IPS-15b (cell line): ENCODE data around the gene COL10A1.
"Not testable (repeated sequence)": the region's sequence is repeated elsewhere in the genome, so short reads cannot be mapped to it uniquely, and the experiment has no call there.

Experiments
- H3K27me3 ChIP-seq: one replicate; pipeline ENCODE4 v1.6.1; 2013; ENCODE audit warnings: low read length; ENCODE audit not compliant: control insufficient read depth, insufficient read depth
- H3K36me3 ChIP-seq: one replicate; pipeline ENCODE4 v1.6.1; 2013; ENCODE audit warnings: low read length; ENCODE audit not compliant: control insufficient read depth, insufficient read depth
- H3K4me1 ChIP-seq: one replicate; pipeline ENCODE4 v1.6.1; 2013; ENCODE audit warnings: mild to moderate bottlenecking, low read length; ENCODE audit not compliant: control insufficient read depth, insufficient read depth
- H3K4me3 ChIP-seq: one replicate; pipeline ENCODE4 v1.5.1; 2013; ENCODE audit warnings: low read depth, low read length
- H3K9ac ChIP-seq: one replicate; pipeline ENCODE4 v1.6.1; 2013; ENCODE audit warnings: low read depth, mild to moderate bottlenecking, low read length
- H3K9me3 ChIP-seq: one replicate; pipeline ENCODE4 v1.6.1; 2013; ENCODE audit warnings: mild to moderate bottlenecking, low read length; ENCODE audit not compliant: control insufficient read depth, insufficient read depth

The COL10A1 gene

DNA sequence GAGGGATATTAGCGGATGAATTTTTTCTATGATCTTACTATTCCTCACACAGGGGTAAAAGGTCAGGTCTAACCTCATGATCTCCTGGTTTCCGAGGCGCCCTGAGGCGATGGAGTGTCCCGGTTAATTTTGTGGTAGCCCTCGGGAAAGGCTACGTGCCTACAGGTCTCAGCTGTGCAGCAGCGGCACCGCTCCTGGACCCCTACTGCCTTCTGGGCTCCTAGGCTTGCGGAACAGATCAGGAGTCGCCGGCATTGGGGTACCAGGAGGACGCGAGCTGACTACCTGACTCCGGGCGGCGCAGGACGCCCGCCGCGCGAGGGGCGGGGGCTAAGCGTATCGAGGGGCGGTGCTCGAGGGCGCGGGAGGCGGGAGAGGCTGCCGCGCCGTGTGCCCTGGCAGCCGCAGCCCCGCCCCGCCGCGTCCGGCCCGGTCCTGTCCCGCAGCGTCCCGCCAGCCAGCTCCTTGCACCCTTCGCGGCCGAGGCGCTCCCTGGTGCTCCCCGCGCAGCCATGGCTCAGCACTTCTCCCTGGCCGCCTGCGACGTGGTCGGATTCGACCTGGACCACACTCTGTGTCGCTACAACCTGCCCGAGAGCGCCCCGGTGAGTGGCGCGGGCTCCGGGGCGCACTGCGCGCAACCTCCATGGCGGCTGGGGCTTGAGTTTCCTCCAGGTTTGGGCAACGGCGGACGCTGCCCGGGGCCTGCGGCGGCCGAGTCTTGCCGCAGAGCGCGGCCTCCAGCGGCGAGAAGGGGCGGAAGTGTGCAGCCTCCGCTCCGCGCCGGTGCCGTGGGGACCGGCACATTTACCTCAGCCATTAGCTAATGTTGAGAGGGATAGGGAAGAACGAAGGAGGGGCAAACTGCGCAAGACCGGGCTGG is 25.3 kb downstream of the COL10A1 start, which contains the start of gene NT5DC1:
TSS of gene NT5DC1 (plus strand) at position 435 of the 883 bp plus-strand sequence. CDS start at position 513, 78 bp downstream.
- Histone ChIP-seq H3K36me3 (no peaks in the 10 kb centered on the region), H3K27me3 (peaks cover 6% of the 10 kb centered on the region), H3K9me3 (peaks cover 6% of the 10 kb centered on the region), H3K4me3 (peak within 1 kb of the TSS; percentile 86), H3K4me1 (peaks cover 27% of the 10 kb centered on the region), H3K9ac (peak within 1 kb of the TSS; percentile 95)

DNA sequence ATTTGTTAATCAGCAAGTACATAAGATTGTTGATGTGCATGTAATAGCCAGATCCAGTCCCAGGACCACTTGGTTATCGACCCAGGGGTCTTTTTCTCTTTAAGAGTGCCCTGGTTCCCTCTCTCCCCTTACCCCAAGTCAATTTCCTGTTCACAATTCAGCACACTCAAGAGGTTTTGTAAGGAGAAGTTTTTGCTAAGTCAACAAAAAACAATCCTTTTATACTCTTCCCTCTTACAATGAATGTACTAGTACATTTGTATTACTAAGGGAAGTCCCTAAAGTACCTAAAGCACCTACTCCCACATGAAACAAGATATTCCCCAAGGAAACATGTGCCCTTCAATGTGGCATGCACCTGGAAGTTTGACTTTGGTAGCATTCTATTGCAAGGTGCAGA is 26.9 kb downstream of the COL10A1 start:
- H3K27me3 ChIP-seq, result peaks cover 6% of the 10 kb centered on the region
- H3K9ac ChIP-seq, result no peak overlapping the region
- H3K4me1 ChIP-seq, result peaks cover 18% of the 10 kb centered on the region
- peaks cover 6% of the 10 kb centered on the region for H3K9me3 ChIP-seq
- no peaks in the 10 kb centered on the region for H3K36me3 ChIP-seq
- H3K4me3 ChIP-seq, result no peak overlapping the region

DNA sequence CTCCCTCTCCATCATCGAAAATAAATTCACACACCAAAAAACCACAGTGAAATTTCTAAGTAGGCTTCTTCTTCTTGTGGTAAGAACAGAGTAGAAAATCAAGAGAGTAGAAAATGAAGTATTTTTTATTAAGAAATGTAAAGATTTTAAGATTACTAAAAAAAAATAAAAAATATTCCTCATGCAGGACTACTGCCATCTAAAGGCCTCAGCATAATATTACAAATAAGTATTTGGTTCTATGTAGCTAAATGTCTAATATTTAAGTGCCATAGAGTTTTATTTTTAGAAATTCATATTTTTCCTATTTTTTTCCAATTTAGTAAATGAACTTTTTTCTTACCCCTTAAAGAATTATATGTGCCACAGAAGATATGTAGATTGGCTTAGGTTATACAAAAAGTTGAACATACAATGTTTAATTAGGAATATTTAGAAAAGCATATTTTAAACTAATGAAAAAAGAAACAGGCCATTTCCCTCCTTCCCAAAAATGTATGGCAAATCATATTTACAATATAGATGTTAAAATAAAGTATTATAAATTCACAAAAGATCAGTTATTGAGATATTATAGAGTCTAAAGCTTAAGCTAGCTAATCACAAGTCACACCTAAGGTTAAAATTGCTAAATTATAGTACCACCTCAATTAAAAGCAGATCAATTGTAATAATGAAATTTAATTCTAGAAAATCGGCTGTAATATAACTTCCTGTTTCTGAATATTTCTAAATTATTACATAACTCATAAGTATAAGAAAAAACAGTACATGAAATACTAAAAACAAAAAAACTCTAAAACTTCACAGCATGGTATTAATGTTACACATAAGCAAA is 28.7 kb downstream of the COL10A1 start:
- Histone ChIP-seq H3K27me3 (peaks cover 6% of the 10 kb centered on the region), H3K9me3 (peaks cover 6% of the 10 kb centered on the region), H3K9ac (no peak overlapping the region), H3K36me3 (no peaks in the 10 kb centered on the region), H3K4me3 (no peak overlapping the region), H3K4me1 (peaks cover 8% of the 10 kb centered on the region)

DNA sequence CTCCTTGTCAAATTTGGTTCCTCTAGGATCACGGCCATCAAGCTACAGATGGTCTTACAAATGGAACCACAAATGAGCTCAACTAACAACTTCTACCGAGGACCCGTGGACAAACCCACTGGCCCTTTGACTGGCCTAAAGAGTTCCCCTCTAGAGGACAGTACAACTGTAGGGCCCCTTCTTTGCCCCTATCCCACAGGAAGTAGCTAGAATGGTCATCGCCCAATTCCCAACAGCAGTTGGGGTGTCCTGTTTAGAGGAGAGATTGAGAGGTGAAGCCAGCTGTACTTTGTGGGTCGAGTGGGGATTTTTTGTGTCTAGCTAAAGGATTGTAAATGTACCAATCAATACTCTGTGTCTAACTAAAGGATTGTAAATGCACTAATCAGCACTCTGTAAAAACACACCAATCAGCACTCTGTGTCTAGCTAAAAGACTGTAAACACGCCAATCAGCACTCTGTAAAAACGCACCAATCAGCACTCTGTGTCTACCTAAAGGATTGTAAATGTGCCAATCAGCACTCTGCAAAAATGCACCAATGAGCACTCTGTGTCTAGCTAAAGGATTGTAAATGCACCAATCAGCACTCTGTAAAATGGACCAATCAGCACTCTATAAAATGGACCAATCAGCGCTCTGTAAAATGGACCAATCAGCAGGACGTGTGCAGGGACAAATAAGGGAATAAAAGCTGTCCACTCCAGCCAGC is 29.7 kb downstream of the COL10A1 start:
- H3K4me3 ChIP-seq, H3K36me3 ChIP-seq, H3K27me3 ChIP-seq, H3K4me1 ChIP-seq, H3K9ac ChIP-seq, H3K9me3 ChIP-seq: not testable (repeated sequence)

DNA sequence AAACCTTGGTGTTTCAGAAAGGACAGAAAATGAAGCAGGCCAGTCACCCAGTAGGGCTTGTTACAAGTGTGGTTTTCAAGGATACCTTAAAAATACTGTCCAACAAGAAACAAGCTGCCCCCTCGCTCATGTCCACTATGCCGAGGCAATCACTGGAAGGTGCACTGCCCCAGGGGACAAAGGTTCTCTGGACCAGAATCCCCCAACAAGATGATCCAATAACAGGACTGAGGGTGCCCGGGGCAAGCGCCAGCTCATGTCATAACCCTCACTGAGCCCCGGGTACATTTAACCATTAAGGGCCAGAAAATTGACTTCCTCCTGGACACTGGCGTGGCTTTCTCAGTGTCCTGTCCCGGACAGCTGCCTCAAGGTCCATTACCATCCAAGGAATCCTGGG is 31.9 kb downstream of the COL10A1 start:
- Histone ChIP-seq H3K4me3 (no peak overlapping the region), H3K4me1 (no peaks in the 10 kb centered on the region), H3K9ac (no peak overlapping the region), H3K9me3 (peaks cover 6% of the 10 kb centered on the region), H3K36me3 (no peaks in the 10 kb centered on the region), H3K27me3 (no peaks in the 10 kb centered on the region)

DNA sequence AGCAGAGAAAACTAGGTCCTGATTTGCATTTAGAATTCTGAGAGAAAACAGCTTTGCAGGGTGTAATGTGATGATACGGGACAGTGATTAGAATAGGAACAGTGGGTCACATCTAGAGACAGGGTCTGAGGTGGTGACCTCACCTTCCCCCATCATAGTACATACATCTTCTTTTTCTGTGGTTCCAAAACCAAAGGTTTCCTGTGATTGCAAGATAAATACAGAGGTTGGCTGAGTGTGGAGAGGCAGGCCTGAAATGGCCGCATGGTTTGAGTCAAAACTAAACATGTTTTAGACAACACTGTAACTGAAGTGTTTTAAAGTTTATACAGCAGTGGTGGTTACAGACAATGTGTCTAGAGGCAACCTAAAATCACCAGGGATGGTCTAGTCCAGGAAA is 35.7 kb downstream of the COL10A1 start:
- Histone ChIP-seq H3K27me3 (no peaks in the 10 kb centered on the region), H3K9me3 (no peaks in the 10 kb centered on the region), H3K9ac (no peak overlapping the region), H3K36me3 (no peaks in the 10 kb centered on the region), H3K4me3 (no peak overlapping the region), H3K4me1 (no peaks in the 10 kb centered on the region)

DNA sequence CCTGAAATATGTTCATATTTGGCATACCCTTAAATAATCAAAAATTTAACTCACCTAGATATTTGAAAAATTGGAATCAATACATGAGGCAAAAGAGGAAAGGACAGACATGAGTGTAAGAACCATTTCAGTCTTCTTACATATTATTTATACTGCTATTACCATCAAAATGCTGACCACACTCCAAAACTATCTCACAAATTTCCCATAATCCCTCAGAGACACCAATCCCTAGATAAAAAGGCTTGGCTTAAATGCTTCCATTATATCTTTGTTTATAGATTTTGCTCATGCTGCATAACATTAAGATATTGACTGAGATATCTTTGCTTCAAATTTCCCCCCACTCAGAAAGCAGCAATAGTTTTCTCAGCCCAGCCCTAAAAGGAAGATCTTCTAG is 37.0 kb downstream of the COL10A1 start:
- Histone ChIP-seq H3K36me3 (no peaks in the 10 kb centered on the region), H3K27me3 (no peaks in the 10 kb centered on the region), H3K4me3 (no peak overlapping the region), H3K9me3 (no peaks in the 10 kb centered on the region), H3K9ac (no peak overlapping the region), H3K4me1 (no peaks in the 10 kb centered on the region)

DNA sequence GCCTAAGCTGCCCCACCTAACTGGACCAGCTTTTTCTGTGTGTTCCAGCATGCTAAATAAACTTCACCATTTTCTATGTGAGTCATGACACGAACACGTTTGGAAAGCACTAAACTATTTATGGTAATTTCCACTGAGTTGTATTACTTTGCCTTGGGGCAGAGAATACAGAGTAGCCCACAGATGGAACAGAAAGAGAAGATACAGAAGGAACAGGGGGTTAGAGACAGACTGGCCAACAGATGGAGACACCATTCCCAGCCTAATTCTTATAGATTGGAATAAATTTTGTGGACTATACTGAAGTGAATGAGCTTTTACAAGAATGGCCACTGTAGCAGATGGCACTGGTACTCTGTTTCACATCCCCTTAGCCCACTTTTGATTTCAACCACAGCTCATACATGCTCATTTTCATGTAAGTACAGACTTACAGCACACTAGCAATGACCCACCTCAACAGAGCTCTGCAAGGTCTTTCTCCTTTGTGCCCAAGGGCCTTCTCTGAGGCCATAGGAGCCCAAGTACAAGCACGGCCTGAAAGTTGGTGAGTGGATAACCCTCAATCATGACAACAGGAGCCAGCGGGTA is 38.4 kb downstream of the COL10A1 start:
- Histone ChIP-seq H3K4me3 (no peak overlapping the region), H3K36me3 (no peaks in the 10 kb centered on the region), H3K27me3 (no peaks in the 10 kb centered on the region), H3K9ac (no peak overlapping the region), H3K9me3 (no peaks in the 10 kb centered on the region), H3K4me1 (no peaks in the 10 kb centered on the region)

DNA sequence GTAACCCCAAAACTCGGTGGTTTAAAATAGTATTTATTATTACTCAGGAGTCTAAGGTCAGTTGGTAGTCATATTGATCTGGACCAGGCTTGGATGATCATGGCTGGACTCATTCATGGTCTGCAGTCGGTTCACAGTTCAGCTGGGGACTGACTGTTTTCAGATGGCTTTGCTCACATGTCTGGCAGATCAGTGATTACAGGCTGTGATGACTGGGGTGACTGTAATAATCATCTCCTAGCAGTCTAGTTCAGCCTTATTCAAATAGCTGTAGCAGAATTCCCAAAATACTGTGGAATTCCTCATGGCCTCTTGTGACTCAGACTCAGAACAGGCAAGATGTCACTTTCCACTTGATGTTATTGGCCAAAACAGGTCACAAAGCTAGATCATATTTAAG is 41.6 kb downstream of the COL10A1 start:
- Histone ChIP-seq H3K4me3 (no peak overlapping the region), H3K9me3 (no peaks in the 10 kb centered on the region), H3K9ac (no peak overlapping the region), H3K36me3 (no peaks in the 10 kb centered on the region), H3K4me1 (no peaks in the 10 kb centered on the region), H3K27me3 (no peaks in the 10 kb centered on the region)

DNA sequence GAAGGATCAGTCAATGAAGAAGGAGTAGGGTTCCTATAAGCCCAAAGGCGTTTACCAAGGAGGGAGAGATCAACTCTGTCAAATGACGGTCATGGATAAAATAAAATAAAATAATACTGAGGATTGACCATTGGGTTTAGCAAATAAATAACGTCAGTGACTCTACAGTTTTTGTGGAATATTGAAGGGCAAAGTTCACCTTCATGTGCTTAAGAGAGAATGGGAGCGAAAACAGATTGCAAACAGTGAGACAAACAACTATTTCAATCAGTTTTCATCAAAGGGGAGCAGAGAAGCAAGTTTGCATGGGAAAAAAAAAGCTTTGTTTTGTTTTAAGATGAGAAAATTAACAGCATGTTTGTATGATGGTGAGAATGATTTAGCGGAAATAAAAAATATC is 42.9 kb downstream of the COL10A1 start:
- no peak overlapping the region for H3K4me3 ChIP-seq
- H3K9ac ChIP-seq, result no peak overlapping the region
- H3K27me3 ChIP-seq, result no peaks in the 10 kb centered on the region
- H3K36me3 ChIP-seq, result no peaks in the 10 kb centered on the region
- H3K9me3 ChIP-seq, result no peaks in the 10 kb centered on the region
- H3K4me1 ChIP-seq, result no peaks in the 10 kb centered on the region

DNA sequence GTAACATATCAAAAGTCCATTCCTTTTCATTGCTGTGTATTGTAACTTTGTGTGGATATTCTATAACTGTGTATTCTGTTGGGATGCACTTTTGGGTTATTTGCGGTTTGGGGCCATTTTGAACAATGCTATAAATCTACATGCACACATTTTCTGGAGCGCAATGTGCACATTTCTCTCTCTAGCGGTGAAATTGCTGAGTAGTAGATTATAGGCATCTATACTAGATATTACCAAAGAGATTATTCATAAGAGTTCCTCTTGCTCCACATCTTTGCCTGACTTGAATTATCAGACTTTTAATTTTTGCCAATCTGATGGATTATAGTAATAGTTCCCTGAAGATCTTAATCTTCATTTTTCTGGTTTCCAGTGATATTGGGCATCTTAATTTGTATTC is 47.0 kb downstream of the COL10A1 start:
- H3K4me3 ChIP-seq, result no peak overlapping the region
- no peaks in the 10 kb centered on the region for H3K27me3 ChIP-seq
- no peaks in the 10 kb centered on the region for H3K4me1 ChIP-seq
- H3K36me3 ChIP-seq, result no peaks in the 10 kb centered on the region
- H3K9ac ChIP-seq, result no peak overlapping the region
- no peaks in the 10 kb centered on the region for H3K9me3 ChIP-seq
